HG03521 (cell line): Measurements from ENCODE around the gene UBXN7.
"Not testable (repeated sequence)": the region's sequence is repeated elsewhere in the genome, so short reads cannot be mapped to it uniquely, and the experiment has no call there.

Source experiments
- ATAC-seq: cut with Tn5 transposase; IDR thresholded peaks from one replicate; pipeline ENCODE4 v1.9.1; 2021; ENCODE audit warnings: mild to moderate bottlenecking, moderate library complexity; ENCODE audit not compliant: unreplicated experiment

Gene UBXN7, protein sequence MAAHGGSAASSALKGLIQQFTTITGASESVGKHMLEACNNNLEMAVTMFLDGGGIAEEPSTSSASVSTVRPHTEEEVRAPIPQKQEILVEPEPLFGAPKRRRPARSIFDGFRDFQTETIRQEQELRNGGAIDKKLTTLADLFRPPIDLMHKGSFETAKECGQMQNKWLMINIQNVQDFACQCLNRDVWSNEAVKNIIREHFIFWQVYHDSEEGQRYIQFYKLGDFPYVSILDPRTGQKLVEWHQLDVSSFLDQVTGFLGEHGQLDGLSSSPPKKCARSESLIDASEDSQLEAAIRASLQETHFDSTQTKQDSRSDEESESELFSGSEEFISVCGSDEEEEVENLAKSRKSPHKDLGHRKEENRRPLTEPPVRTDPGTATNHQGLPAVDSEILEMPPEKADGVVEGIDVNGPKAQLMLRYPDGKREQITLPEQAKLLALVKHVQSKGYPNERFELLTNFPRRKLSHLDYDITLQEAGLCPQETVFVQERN

GRCh38 chr3:196432137-196432879 lies at the start of gene UBXN7:
Gene UBXN7 (minus strand): TSS chr3:196432427. CDS start chr3:196432399, 28 bp downstream.
- ATAC-seq, result peak; percentile 85

- no peak for ATAC-seq
Observed at GRCh38 chr3:196477678-196478077, 45.5 kb upstream of the UBXN7 start.

- no peak for ATAC-seq
Observed at GRCh38 chr3:196472286-196472685, 40.1 kb upstream of the UBXN7 start.

DNA sequence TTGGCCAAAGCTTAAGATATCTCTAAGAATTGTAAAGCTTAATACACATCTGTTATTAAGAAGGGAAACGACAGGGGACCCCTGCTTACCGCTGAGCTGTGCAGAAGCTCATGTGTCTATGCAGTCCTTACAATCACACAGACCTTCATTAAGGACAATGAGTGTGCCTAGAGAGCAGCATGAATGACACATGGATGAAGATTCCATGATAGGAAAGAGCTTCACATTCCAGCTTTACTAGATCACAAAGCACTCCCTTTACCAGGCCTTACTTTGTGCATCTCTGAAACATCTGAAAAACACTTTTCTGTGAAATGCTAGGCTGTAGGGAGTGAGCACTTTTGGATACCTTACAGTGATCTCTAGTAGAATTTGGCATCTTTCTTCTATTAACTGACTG lies 39.3 kb upstream of the UBXN7 start:
- ATAC-seq, result no peak

DNA sequence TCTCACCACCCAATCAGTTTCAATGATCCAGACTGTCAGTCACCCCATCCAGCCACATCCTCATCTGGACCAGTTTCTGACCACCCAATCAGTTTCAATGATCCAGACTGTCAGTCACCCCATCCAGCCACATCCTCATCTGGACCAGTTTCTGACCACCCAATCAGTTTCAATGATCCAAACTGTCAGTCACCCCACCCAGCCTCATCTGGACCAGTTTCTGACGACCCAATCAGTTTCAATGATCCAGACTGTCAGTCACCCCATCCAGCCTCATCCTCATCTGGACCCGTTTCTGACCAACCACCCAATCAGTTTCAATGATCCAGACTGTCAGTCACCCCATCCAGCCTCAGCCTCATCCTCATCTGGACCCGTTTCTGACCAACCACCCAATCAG lies 38.0 kb upstream of the UBXN7 start:
- not testable (repeated sequence) for ATAC-seq

- ATAC-seq, result no peak
Observed at GRCh38 chr3:196463804-196464203, 31.6 kb upstream of the UBXN7 start.

DNA sequence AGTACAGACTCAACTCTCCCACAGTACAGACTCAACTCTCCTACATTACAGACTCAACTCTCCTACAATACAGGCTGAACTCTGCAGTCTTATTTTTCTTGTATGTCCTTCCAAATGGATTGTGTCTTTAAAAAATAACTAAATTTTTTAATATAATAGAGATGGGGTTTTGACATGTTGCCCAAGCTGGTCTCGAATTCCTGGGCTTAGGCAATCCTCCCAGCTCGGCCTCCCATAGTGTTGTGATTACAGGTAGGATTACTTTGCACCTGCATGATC lies 31.2 kb upstream of the UBXN7 start:
- ATAC-seq, result no peak

GRCh38 chr3:196462680-196463477 lies 30.7 kb upstream of the UBXN7 start:
- ATAC-seq, result not testable (repeated sequence)

- ATAC-seq, result no peak
Observed at GRCh38 chr3:196458063-196458462, 25.8 kb upstream of the UBXN7 start.

GRCh38 chr3:196457470-196457869 lies 25.2 kb upstream of the UBXN7 start:
- ATAC-seq, result not testable (repeated sequence)

DNA sequence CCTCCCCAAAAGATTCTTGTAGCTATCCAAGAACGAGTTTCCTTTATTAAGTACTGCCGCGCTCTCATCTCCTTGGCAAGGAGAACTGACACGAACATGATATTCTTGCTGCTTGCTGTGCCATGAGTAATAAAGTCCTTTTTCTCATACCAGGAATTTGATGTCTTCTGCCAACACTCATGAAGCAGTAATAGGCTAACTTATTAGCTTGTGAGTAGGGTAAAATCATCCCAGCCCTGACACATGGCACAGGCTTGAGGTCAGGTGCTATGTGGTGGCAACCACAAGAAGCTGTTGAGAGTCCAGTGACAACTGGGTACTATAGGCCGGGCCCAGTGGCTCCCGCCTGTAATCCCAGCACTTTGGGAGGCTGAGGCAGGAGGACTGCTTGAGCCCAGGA lies 22.7 kb upstream of the UBXN7 start:
- no peak for ATAC-seq

- not testable (repeated sequence) for ATAC-seq
Observed at GRCh38 chr3:196445391-196445790, 13.2 kb upstream of the UBXN7 start.

DNA sequence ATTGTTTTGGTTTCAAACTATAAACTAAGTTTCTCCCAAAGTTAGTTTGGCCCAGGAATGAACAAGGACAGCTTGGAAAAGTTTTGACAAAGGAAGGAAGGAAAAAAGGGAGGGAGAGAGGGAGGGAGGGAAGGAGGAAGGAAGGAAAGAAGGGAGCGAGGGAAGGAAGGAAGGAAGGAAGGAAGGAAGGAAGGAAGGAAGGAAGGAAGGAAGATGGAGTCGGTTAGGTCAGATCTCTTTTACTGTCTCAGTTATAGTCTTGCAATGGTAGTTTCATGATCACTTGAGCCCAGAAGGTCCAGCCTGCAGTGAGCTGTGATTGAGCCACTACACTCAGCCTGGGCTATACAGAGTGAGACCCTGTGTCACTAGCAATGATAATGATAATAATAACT lies 12.3 kb upstream of the UBXN7 start:
- ATAC-seq, result no peak

GRCh38 chr3:196440696-196441095 lies 8.5 kb upstream of the UBXN7 start:
- no peak for ATAC-seq

DNA sequence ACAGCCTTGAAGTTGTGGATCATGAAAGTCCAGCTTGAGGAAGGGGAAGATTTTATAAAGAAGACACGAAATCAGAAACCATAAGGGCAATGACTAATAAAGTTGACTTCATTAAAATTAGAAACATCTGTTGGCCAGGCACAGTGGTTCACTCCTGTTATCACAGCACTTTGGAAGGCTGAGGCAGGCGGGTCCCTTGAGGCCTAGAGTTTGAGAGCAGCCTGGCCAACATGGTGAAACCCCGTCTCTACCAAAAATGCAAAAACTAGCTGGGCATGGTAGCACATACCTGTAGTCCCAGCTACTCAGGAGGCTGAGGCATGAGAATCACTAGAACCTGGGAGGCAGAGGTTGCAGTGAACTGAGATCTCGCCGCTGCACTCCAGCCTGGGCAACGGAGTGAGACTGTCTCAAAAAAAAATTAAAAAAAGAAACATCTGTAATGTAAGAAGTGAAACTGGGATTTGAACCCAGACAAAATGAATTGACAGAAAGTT lies 7.9 kb upstream of the UBXN7 start:
- no peak for ATAC-seq

GRCh38 chr3:196431181-196432136 lies 768 bp downstream of the UBXN7 start:
- ATAC-seq, result peak; percentile 35

DNA sequence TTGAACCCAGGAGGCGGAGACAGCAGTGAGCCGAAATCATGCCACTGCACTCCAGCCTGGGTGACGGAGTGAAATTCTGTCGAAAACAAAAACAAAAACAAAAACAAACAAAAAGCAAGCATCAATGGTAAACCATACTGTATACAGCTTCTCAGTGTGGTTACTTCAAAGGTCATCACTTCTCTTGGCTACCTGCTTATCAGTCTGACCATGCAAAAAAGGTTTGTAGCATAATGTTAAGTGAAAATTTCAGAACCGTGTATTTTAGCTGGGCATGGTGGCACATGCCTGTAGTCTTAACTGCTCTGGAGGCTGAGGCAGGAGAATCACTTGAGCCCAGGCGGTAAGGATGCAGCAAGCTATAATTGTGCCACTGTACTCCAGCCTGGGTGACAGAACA lies 4.2 kb downstream of the UBXN7 start:
- ATAC-seq, result no peak

DNA sequence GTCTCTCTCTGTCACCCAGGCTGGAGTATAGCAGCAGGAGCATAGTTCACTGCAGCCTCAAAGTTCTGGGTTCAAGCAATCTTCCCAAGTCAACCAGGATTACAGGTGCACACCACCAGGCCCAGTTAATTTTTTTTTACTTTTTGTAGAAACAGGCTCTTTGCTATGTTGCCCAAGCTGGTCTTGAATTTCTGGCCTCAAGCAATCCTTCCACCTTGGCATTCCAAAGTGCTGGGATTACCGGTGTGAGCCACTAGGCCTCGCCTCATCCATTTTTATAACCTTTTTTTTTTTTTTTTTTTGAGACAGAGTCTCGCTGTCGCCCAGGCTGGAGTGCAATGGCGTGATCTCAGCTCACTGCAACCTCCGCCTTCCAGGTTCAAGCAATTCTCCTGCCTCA lies 7.8 kb downstream of the UBXN7 start:
- not testable (repeated sequence) for ATAC-seq

- ATAC-seq, result no peak
Observed at GRCh38 chr3:196423044-196423781, 9.0 kb downstream of the UBXN7 start.
